ENCODE results near the gene GLIS1. TPM values are rescaled to one million over a fixed set of nuclear protein-coding genes. Genes with fewer than 3 reads are reported as not detected.

Gene GLIS1
- total RNA-seq, 4 donors from 2014 or later = 0.16 to 0.27 TPM; not detected in 2

DNA sequence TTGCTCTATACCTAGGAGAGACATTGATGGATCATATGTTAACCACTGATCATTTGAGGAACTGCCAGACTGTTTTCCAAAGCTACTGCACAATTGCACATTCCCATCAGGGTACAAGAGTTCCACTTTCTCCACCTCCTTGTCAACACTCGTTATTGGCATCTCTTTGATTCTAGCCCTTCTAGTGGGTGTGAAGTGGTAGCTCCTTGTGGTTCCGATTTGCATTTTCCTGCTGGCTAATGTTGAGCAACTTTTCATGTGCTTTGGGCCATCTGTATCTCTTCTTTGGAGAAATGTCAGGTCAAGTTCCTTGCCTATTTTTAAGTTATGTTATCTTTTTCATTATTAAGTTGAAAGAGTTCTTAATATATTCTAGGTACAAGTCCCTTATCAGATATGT, 189.7 kb downstream of the GLIS1 start:
- no peaks in the 10 kb centered on the region for H3K36me3 ChIP-seq
- H3K27ac ChIP-seq = no peak overlapping the region
- no peaks in the 10 kb centered on the region for H3K9me3 ChIP-seq
- H3K4me3 ChIP-seq = no peak overlapping the region
- TF ChIP-seq POLR2AphosphoS5 (IDR thresholded peaks at IDR 0.05) = no peak
- TF ChIP-seq, protein P1, sequence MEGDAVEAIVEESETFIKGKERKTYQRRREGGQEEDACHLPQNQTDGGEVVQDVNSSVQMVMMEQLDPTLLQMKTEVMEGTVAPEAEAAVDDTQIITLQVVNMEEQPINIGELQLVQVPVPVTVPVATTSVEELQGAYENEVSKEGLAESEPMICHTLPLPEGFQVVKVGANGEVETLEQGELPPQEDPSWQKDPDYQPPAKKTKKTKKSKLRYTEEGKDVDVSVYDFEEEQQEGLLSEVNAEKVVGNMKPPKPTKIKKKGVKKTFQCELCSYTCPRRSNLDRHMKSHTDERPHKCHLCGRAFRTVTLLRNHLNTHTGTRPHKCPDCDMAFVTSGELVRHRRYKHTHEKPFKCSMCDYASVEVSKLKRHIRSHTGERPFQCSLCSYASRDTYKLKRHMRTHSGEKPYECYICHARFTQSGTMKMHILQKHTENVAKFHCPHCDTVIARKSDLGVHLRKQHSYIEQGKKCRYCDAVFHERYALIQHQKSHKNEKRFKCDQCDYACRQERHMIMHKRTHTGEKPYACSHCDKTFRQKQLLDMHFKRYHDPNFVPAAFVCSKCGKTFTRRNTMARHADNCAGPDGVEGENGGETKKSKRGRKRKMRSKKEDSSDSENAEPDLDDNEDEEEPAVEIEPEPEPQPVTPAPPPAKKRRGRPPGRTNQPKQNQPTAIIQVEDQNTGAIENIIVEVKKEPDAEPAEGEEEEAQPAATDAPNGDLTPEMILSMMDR (IDR thresholded peaks at IDR 0.05) = no peak
- no peak for TF ChIP-seq POLR2A (IDR thresholded peaks at IDR 0.05)
- no peak for TF ChIP-seq EP300 (IDR thresholded peaks at IDR 0.05)
- peaks cover 9% of the 10 kb centered on the region for H3K27me3 ChIP-seq
- no peaks in the 10 kb centered on the region for H3K4me1 ChIP-seq
- no peak for ATAC-seq
- WGBS, 2 donors (ENCODE audit: low coverage in 1 of 2) = 79 to 80% methylated on average over 2 of the region's 2 CpGs

- WGBS, 2 donors (ENCODE audit: low coverage in 1 of 2) = 100% methylated on average over 3 of the region's 17 CpGs; no CpG with 5 or more reads in 1 of the 2 donors
- Histone ChIP-seq H3K36me3 (no peaks in the 10 kb centered on the region), H3K4me3 (no peak overlapping the region), H3K9me3 (no peaks in the 10 kb centered on the region), H3K4me1 (no peaks in the 10 kb centered on the region), H3K27me3 (peaks cover 9% of the 10 kb centered on the region), H3K27ac (no peak overlapping the region)
- no peak for TF ChIP-seq EP300 (IDR thresholded peaks at IDR 0.05)
- TF ChIP-seq POLR2A (IDR thresholded peaks at IDR 0.05) = no peak
- no peak for ATAC-seq
These were observed 190.9 kb downstream of the GLIS1 start for GRCh38 chr1:53548031-53548491.

DNA sequence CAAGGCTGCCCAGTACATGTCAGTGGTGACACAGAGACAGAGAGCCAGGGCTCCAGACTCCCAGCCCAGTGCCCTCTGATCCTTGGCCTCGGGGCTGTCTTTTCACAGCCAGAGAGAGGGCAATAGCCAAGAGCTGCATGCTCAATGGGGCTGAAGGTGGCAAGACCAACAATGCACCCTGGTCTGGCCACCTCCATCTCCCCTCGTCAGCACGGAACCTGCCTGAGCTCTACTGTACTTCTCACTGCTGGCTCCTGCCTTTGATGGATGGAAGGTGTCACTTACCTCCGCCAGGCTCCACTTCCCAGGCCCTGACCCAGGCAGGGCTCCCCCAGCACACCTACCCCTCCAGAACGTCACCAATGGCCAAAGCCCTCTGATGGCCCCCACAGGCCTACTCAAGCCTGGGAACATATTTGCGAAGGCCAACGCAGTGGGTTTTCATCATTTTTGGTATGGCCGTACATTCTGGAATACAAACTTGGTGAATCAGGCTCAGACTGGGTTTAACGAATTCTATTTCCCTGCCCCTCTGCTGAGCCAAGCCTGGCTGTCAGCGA, 191.7 kb downstream of the GLIS1 start:
- 70% methylated on average over 2 to 5 of the region's 10 CpGs for WGBS, 2 donors (ENCODE audit: low coverage in 1 of 2)
- Histone ChIP-seq H3K36me3 (no peaks in the 10 kb centered on the region), H3K9me3 (no peaks in the 10 kb centered on the region), H3K4me3 (no peak overlapping the region), H3K27me3 (peaks cover 9% of the 10 kb centered on the region), H3K27ac (no peak overlapping the region), H3K4me1 (peaks cover 0 to 3% (median 0%) of the 10 kb centered on the region in 3 donors)
- TF ChIP-seq, protein P1 (IDR thresholded peaks at IDR 0.05) = no peak
- TF ChIP-seq POLR2AphosphoS5 (IDR thresholded peaks at IDR 0.05) (no peak), POLR2A (IDR thresholded peaks at IDR 0.05) (no peak), EP300 (IDR thresholded peaks at IDR 0.05) (no peak)
- no peak for ATAC-seq

- H3K4me3 ChIP-seq = no peak overlapping the region
- ATAC-seq = no peak
- no peaks in the 10 kb centered on the region for H3K36me3 ChIP-seq
- H3K9me3 ChIP-seq = no peaks in the 10 kb centered on the region
- peaks cover 0 to 10% (median 0%) of the 10 kb centered on the region in 3 donors for H3K4me1 ChIP-seq
- TF ChIP-seq POLR2AphosphoS5 (IDR thresholded peaks at IDR 0.05) (no peak), POLR2A (IDR thresholded peaks at IDR 0.05) (no peak), EP300 (IDR thresholded peaks at IDR 0.05) (no peak)
- TF ChIP-seq, protein P1 (IDR thresholded peaks at IDR 0.05) = no peak
- H3K27ac ChIP-seq = no peak overlapping the region
- H3K27me3 ChIP-seq = peaks cover 9% of the 10 kb centered on the region
- 73 to 86% methylated on average over 6 to 8 of the region's 13 CpGs for WGBS, 2 donors (ENCODE audit: low coverage in 1 of 2)
These were observed 192.4 kb downstream of the GLIS1 start for GRCh38 chr1:53546409-53547155.

GRCh38 chr1:53545663-53546408, 193.1 kb downstream of the GLIS1 start:
- Histone ChIP-seq H3K36me3 (no peaks in the 10 kb centered on the region), H3K27me3 (peaks cover 9% of the 10 kb centered on the region), H3K4me3 (no peak overlapping the region), H3K9me3 (no peaks in the 10 kb centered on the region), H3K4me1 (peaks cover 0 to 12% (median 0%) of the 10 kb centered on the region in 3 donors), H3K27ac (no peak overlapping the region)
- 78 to 91% methylated on average over 5 to 9 of the region's 17 CpGs for WGBS, 2 donors (ENCODE audit: low coverage in 1 of 2)
- ATAC-seq = no peak
- TF ChIP-seq POLR2AphosphoS5 (IDR thresholded peaks at IDR 0.05) (no peak), POLR2A (IDR thresholded peaks at IDR 0.05) (no peak), EP300 (IDR thresholded peaks at IDR 0.05) (no peak)
- TF ChIP-seq, protein P1 (IDR thresholded peaks at IDR 0.05) = no peak
